Measurements from ENCODE around the gene CACNA1A. TPM values are rescaled to one million over a fixed set of nuclear protein-coding genes. Genes with fewer than 3 reads are reported as not detected.

Gene CACNA1A
- polyA plus RNA-seq, 3 donors: 0.08 to 0.09 TPM; not detected in 1

GRCh38 chr19:13283871-13284270 lies 222.4 kb downstream of the CACNA1A start:
- no peaks in the 10 kb centered on the region for H3K9me3 ChIP-seq (replicated peaks in 1 of 2; ENCODE audit: control insufficient read depth in 1 of 2, insufficient read depth in 1 of 2, low read length in 2 of 2)
- Mint-ChIP-seq H3K4me1 (peaks cover 3% of the 10 kb centered on the region), H3K36me3 (no peaks in the 10 kb centered on the region), H3K9me3 (no peaks in the 10 kb centered on the region), H3K27me3 (ENCODE audit: low read depth in 3 of 3) (peaks cover 11 to 18% (median 14%) of the 10 kb centered on the region in 3 donors), H3K4me3 (no peak overlapping the region), H3K27ac (no peak overlapping the region)
- TF ChIP-seq, protein P1, sequence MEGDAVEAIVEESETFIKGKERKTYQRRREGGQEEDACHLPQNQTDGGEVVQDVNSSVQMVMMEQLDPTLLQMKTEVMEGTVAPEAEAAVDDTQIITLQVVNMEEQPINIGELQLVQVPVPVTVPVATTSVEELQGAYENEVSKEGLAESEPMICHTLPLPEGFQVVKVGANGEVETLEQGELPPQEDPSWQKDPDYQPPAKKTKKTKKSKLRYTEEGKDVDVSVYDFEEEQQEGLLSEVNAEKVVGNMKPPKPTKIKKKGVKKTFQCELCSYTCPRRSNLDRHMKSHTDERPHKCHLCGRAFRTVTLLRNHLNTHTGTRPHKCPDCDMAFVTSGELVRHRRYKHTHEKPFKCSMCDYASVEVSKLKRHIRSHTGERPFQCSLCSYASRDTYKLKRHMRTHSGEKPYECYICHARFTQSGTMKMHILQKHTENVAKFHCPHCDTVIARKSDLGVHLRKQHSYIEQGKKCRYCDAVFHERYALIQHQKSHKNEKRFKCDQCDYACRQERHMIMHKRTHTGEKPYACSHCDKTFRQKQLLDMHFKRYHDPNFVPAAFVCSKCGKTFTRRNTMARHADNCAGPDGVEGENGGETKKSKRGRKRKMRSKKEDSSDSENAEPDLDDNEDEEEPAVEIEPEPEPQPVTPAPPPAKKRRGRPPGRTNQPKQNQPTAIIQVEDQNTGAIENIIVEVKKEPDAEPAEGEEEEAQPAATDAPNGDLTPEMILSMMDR (IDR thresholded peaks at IDR 0.05): no peak
- H3K4me1 ChIP-seq (ENCODE audit: control insufficient read depth in 1 of 2, insufficient read depth in 2 of 2, low read length in 2 of 2): no peaks in the 10 kb centered on the region
- H3K79me2 ChIP-seq (ENCODE audit: insufficient read depth, low read length): no peaks in the 10 kb centered on the region
- intact Hi-C loops (cut with micrococcal nuclease): no loop called here
- H3K27ac ChIP-seq (ENCODE audit: low read depth in 1 of 2, low read length in 2 of 2): no peak overlapping the region
- H2AFZ ChIP-seq (ENCODE audit: insufficient read depth, low read depth, low read length, poor library complexity, severe bottlenecking): no peak overlapping the region
- no peak overlapping the region for H3K4me2 ChIP-seq (replicated peaks; ENCODE audit: extremely low read depth, low read length, poor library complexity, severe bottlenecking)
- H3K27me3 ChIP-seq (ENCODE audit: control insufficient read depth in 2 of 2, insufficient read depth in 2 of 2, low read length in 2 of 2): no peaks in the 10 kb centered on the region
- no peak for DNase-seq
- no peak overlapping the region for H3K9ac ChIP-seq (ENCODE audit: insufficient read depth, low read length, poor library complexity, severe bottlenecking)
- H3K4me3 ChIP-seq (replicated peaks in 1 of 3; ENCODE audit: low read depth in 2 of 3, low read length in 3 of 3): no peak overlapping the region
- no CpG with 5 or more reads among the region's 1 CpG for WGBS (ENCODE audit: insufficient coverage)
- no peaks in the 10 kb centered on the region for H3K36me3 ChIP-seq (replicated peaks in 1 of 2; ENCODE audit: control insufficient read depth in 1 of 2, insufficient read depth in 2 of 2, low read length in 2 of 2)
- no peaks in the 10 kb centered on the region for H4K20me1 ChIP-seq (ENCODE audit: insufficient read depth, low read length)

GRCh38 chr19:13282486-13283065 lies 223.7 kb downstream of the CACNA1A start:
- Mint-ChIP-seq H3K27me3 (ENCODE audit: low read depth in 3 of 3) (peaks cover 10 to 15% (median 11%) of the 10 kb centered on the region in 3 donors), H3K4me1 (peaks cover 5% of the 10 kb centered on the region), H3K36me3 (no peaks in the 10 kb centered on the region), H3K9me3 (peaks cover 0 to 4% (median 0%) of the 10 kb centered on the region in 7 donors), H3K27ac (no peak overlapping the region), H3K4me3 (no peak overlapping the region)
- H4K20me1 ChIP-seq (ENCODE audit: insufficient read depth, low read length): no peaks in the 10 kb centered on the region
- H3K4me1 ChIP-seq (ENCODE audit: control insufficient read depth in 1 of 2, insufficient read depth in 2 of 2, low read length in 2 of 2): peaks cover 0 to 2% of the 10 kb centered on the region in 2 donors
- no peak overlapping the region for H3K4me2 ChIP-seq (replicated peaks; ENCODE audit: extremely low read depth, low read length, poor library complexity, severe bottlenecking)
- no peak overlapping the region for H3K9ac ChIP-seq (ENCODE audit: insufficient read depth, low read length, poor library complexity, severe bottlenecking)
- H3K36me3 ChIP-seq (replicated peaks in 1 of 2; ENCODE audit: control insufficient read depth in 1 of 2, insufficient read depth in 2 of 2, low read length in 2 of 2): no peaks in the 10 kb centered on the region
- H3K79me2 ChIP-seq (ENCODE audit: insufficient read depth, low read length): no peaks in the 10 kb centered on the region
- no peaks in the 10 kb centered on the region for H3K9me3 ChIP-seq (replicated peaks in 1 of 2; ENCODE audit: control insufficient read depth in 1 of 2, insufficient read depth in 1 of 2, low read length in 2 of 2)
- TF ChIP-seq, protein P1 (IDR thresholded peaks at IDR 0.05): no peak
- H2AFZ ChIP-seq (ENCODE audit: insufficient read depth, low read depth, low read length, poor library complexity, severe bottlenecking): no peak overlapping the region
- 88% methylated on average over 6 of the region's 8 CpGs for WGBS (ENCODE audit: insufficient coverage)
- H3K27ac ChIP-seq (ENCODE audit: low read depth in 1 of 2, low read length in 2 of 2): no peak overlapping the region
- no peaks in the 10 kb centered on the region for H3K27me3 ChIP-seq (ENCODE audit: control insufficient read depth in 2 of 2, insufficient read depth in 2 of 2, low read length in 2 of 2)
- DNase-seq: no peak
- H3K4me3 ChIP-seq (replicated peaks in 1 of 3; ENCODE audit: low read depth in 2 of 3, low read length in 3 of 3): no peak overlapping the region
- intact Hi-C loops (cut with micrococcal nuclease): no loop called here

Data from CD14-positive monocyte (primary cell).